ENCODE data around the gene CD6.

CD6 gene

DNA sequence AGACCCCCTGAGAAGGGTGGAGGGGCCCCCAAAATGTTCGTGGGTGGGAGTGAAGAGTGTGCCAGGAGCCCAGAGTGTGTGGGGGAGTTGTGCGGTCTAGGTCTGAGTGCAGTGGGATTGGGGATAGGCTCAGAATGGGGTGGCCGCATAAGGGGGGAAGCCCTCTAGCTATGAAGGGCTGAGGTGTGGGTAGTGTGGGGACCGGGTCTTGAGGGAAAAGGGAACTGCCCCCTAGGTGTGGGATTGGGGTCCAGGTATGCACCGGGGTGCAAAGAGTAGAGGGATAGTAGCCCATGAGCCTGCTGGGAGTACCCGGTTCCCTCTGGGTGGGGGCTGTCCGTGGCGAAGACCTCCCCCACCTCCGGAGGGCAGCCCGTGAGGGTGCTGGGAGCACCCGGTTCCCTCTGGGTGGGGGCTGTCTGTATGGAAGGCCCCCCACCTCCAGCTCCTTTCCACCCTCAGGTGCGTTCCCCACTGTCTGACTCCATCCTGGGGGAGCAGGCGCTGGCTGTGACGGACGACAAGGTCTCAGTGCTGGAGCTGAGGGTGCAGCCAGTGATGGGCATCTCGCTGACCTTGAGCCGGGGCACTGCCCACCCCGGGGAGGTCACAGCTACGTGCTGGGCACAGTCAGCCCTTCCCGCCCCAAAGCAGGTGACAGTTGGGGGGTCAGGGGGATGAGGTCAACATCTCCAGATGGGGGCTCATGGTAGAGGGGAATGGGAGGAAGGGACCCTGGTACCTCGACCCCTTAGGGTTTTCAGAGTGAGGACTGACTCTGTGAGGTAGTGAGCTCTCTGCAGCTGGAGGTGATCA is 36.5 kb upstream of the CD6 start:
- no peak for DNase-seq (ENCODE audit: low read depth)

GRCh38 chr11:60935676-60936442 is 35.6 kb upstream of the CD6 start:
- no peak for DNase-seq (ENCODE audit: low read depth)

GRCh38 chr11:60936467-60937143 is 34.9 kb upstream of the CD6 start:
- DNase-seq (ENCODE audit: low read depth) = no peak

GRCh38 chr11:60937144-60937527 is 34.3 kb upstream of the CD6 start:
- no peak for DNase-seq (ENCODE audit: low read depth)

DNA sequence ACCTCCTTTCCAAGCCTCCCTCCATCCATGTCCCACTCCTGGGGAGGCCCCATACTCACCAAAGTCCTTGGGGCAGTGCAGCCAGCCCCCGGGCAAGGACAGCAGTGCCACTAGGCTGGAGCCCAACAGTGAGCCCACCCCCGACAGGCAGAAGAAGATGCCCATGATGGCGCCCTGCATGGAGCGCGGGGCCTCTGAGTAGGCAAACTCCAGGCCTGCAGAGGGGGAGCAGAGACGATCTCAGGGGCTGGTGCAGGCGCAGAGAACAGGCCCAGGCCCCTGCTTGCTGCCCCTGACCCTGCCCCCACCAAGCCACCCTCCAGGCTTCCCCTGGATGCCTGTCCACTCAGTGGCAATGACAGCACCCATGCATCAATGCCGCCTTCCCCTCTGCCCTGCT is 33.7 kb upstream of the CD6 start:
- DNase-seq (ENCODE audit: low read depth) = no peak

DNA sequence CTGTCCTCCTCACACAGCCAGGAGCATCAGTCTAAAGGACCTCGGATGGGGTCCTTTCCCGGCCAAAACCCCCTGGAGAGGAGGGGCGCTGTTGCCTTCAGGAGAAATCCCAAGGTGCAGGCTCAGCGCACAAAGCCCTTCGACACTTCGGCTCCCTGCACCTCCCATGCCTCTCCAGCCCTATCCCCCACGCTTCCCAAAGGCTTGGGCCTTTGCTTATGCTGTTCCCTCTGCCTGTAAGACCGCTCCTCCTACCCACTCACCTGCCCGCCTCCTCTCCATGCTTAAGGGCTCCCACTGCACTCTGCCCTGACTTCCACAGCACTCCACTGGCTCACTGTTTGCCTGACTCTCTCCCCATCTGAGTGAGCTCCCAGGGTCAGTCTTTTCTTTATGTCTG is 33.0 kb upstream of the CD6 start:
- no peak for DNase-seq (ENCODE audit: low read depth)

DNA sequence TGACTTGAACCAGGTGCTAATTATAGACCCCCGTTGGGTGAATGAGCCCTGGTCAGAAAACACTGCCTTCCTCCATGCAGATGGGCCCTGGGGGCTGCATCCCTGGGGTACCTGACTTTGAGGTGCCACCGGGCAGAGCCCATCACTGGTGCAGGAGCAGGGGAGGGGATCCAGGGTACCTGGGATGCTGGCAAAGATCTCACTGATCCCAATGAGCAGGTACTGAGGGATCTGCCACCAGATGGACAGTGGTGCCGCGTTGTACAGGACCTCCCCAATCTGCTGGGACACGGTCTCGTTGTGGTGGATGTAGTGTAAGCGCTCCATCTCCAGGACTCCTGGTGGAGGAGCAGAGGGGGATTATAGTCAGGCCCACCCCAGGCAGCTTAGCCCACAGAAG is 32.2 kb upstream of the CD6 start:
- DNase-seq (ENCODE audit: low read depth) = no peak

- no peak for DNase-seq (ENCODE audit: low read depth)
Observed at GRCh38 chr11:60939855-60940254, 31.6 kb upstream of the CD6 start.

DNA sequence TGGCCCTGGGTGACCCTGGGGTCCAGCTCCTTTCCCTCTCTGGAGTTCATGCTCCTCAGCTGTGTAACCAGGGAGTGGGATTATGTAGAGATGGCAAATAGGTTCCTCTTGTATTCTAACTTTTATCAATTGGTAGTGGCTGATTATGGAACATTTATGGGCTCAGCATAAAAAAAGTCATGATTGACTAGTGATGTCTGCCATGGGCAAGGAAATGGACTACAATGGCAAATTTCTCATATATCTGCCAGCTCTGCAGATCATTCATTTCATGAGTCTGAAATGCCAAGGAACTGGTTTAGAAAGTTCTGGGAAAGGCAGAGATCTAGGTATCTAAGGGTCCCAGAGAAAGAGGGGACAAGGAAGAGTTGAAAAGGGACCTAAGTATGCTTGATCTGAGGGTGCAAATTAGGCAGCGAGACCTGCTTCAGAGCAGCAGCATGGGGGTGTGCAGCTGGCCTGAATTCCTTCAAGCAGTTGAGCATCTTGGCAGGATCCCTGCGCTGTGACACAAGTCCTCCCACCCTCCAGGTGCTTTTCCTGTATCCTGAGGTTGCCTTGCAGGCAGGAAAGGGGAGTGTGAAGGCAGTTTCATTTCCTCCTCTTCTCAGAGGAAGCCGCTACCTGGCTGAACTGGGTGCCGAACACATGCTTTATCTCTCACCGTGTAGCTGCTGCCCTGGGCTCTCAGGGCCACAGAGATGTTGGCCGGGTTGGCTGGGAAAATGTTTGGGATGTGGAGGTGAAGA is 29.9 kb upstream of the CD6 start:
- DNase-seq (ENCODE audit: low read depth) = no peak

- DNase-seq (ENCODE audit: low read depth) = no peak
Observed at GRCh38 chr11:60942219-60942618, 29.3 kb upstream of the CD6 start.

- DNase-seq (ENCODE audit: low read depth) = no peak
Observed at GRCh38 chr11:60942970-60943565, 28.4 kb upstream of the CD6 start.

- no peak for DNase-seq (ENCODE audit: low read depth)
Observed at GRCh38 chr11:60944490-60945294, 26.8 kb upstream of the CD6 start.

GRCh38 chr11:60945295-60945667 is 26.2 kb upstream of the CD6 start:
- no peak for DNase-seq (ENCODE audit: low read depth)

DNA sequence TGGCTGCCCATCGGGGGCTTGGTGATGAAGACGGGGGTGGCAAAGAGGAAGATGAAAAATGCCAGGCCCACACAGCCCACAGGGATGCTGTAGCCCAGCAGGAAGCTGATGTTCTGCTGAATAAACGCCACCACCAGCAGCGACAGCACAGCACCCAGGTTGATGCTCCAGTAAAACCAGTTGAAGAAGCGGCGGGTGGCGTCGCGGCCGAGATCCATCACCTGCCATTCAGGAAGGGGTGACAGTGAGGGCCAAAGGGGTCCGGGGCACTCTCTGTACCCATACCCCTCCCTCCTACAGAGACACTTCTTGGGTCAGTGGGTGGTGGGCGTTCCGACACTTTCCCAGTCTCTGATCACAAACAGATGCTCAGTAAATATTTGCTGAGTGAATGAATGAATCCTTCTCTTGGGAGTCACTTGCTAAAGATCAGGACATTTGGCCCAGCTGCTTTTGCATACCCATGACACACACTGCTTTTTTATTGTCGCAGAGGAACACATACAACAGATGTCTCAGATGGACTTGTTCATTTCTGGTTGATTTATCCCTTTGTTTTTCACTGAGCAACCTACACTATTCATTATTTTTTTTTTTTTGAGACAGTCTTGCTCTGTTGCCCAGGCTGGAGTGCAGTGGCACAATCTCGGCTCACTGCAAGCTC is 24.7 kb upstream of the CD6 start:
- DNase-seq (ENCODE audit: low read depth) = no peak

DNA sequence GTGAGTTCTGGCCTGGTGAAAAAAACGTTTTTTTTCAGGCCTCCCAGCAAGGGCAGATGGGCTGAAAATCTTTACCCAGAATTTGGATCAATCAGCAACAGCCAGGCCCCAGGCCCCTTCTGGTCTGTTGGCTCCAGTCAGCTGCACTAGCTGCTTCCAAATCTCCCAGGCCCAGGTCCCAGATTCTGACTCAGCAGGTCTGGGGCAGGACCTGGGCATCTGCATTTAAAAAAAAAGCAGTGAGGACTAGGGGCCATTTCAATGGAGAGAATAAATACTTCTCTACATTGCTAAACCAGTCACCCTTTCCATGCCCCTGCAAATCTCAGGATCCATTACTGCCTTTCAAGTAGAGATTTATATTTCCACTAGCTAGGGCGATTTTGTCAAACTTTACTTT is 23.8 kb upstream of the CD6 start:
- DNase-seq (ENCODE audit: low read depth) = no peak

- DNase-seq (ENCODE audit: low read depth) = no peak
Observed at GRCh38 chr11:60948250-60948649, 23.2 kb upstream of the CD6 start.

DNA sequence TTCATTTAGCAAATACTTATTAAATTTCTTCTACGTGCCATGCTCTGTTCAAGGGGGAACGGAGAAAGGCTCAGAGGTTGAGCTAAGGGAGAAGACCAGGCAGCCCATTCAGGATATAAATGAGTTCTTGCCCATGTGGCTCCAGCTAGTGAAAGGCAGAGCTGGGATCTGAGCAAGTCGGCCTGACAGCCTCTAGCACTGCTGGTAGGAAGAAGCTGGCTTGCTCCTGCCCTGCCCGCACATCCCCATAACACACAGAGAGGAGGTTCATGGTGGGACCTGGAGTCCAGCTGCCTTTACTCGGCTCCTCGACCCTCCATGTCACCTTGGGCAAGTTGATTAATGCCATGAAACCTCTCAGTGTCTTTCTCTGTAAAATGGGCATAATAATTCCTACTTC is 21.5 kb upstream of the CD6 start:
- no peak for DNase-seq (ENCODE audit: low read depth)

DNA sequence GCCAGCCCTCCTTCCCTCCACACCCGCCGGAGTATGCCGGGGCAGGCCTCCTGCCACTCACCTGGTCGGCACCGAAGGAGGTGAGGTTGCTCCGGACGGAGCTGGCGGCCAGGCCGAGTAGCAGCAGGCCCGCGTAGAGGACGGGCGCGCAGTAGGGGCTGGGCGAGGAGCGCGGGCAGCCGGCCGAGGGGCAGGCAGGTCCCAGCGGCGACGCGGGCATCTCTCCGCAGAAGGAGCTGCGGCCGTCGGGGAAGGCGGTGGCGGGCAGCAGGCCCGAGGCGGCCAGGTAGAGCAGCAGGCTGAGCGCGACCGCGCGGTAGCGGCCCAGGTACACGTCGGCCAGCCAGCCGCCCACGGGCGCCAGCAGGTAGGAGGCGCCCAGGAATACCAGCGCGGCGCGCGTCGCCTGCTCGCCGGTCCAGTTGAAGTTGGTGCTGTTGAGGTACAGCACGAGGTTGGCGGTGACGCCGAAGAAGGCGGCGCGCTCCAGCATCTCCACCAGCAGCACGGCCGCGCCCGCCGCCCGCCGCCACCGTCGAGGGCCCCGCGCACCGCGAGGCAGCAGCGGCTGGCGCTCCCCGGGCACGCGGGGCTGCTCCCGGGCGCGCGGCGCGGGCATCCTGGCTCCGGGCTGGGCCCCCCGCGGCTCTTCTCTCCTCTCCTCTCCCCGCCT is 20.4 kb upstream of the CD6 start:
- no peak for DNase-seq (ENCODE audit: low read depth)

DNA sequence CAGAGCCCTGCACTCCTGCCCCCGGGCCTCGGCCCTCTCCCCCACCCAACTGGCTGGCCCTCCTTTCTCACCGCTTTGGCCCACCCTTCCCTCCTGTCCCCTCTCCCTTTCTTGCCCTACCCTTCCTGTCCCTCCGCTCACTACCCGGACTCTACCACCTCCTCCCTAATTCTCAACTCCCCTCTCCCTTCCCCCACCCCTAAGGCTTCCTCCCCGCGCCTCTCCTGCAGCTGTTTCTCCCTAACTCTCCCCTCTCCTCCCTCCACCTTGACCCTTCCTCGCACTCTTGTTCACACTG is 19.9 kb upstream of the CD6 start:
- DNase-seq (ENCODE audit: low read depth) = no peak
